Neural cell (in vitro differentiated cells): ENCODE results near the gene SMIM14. TPM values are rescaled to one million over a fixed set of nuclear protein-coding genes. Genes with fewer than 3 reads are reported as not detected.

ENCODE experiments used
- H2AFZ ChIP-seq: fragments of 200-600, 300-800 bp; sonication (generic), shearing (Covaris generic); 2 replicates; pipeline ENCODE4 v1.6.0; 2014; ENCODE audit warnings: low read depth, mild to moderate bottlenecking, antibody characterized with exemption, low read length, moderate library complexity
- H3F3A ChIP-seq: fragments of 200-600 bp; shearing (Covaris generic); 2 replicates; pipeline ENCODE4 v1.6.1; 2016; ENCODE audit warnings: mild to moderate bottlenecking, moderate library complexity, mixed read lengths, antibody characterized with exemption, low read length; ENCODE audit not compliant: insufficient read depth, poor library complexity, severe bottlenecking
- H3K27ac ChIP-seq: fragments of 200-600, 300-800 bp; sonication (generic), shearing (Covaris generic); 2 replicates; pipeline ENCODE4 v1.5.1; 2014; ENCODE audit warnings: mild to moderate bottlenecking, low read length, moderate library complexity
- H3K27me3 ChIP-seq: fragments of 300-800, 200-600 bp; sonication (generic), shearing (Covaris generic); 2 replicates; pipeline ENCODE4 v1.6.0; 2014; ENCODE audit warnings: mild to moderate bottlenecking, low read depth, low read length, moderate library complexity; ENCODE audit not compliant: insufficient read depth
- H3K36me3 ChIP-seq: fragments of 300-800, 200-600 bp; sonication (generic), shearing (Covaris generic); 2 replicates; pipeline ENCODE4 v1.5.1; 2014; ENCODE audit warnings: mild to moderate bottlenecking, antibody characterized with exemption, low read length, moderate library complexity; ENCODE audit not compliant: insufficient read depth
- H3K4me2 ChIP-seq: fragments of 300-800, 200-600 bp; sonication (generic), shearing (Covaris generic); 2 replicates; pipeline ENCODE4 v1.6.0; 2014; ENCODE audit warnings: mild to moderate bottlenecking, low read length
- H3K4me3 ChIP-seq: fragments of 300-800, 200-600 bp; sonication (generic), shearing (Covaris generic); 2 replicates; pipeline ENCODE4 v1.5.1; 2014; ENCODE audit warnings: mild to moderate bottlenecking, low read length, moderate library complexity
- H3K79me2 ChIP-seq: fragments of 200-600 bp; shearing (Covaris generic); replicated peaks from 2 replicates; pipeline ENCODE4 v1.6.0; 2014; ENCODE audit warnings: mild to moderate bottlenecking, low read length, moderate library complexity; ENCODE audit not compliant: insufficient read depth
- H3K9ac ChIP-seq: fragments of 300-800, 200-600 bp; sonication (generic), shearing (Covaris generic); 2 replicates; pipeline ENCODE4 v1.6.1; 2016; ENCODE audit warnings: mild to moderate bottlenecking, low read length, mixed read lengths
- H3K9me2 ChIP-seq: fragments of 200-600 bp; shearing (Covaris generic); 2 replicates; pipeline ENCODE4 v1.6.1; 2016; ENCODE audit warnings: mild to moderate bottlenecking, low read length, mixed read lengths; ENCODE audit not compliant: insufficient read depth
- H3K9me3 ChIP-seq: fragments of 200-600, 300-800 bp; sonication (generic), shearing (Covaris generic); 2 replicates; pipeline ENCODE4 v1.6.1; 2016; ENCODE audit warnings: mild to moderate bottlenecking, mixed run types, low read length, moderate library complexity, mixed read lengths
- H4K20me1 ChIP-seq: fragments of 200-600 bp; shearing (Covaris generic); 2 replicates; pipeline ENCODE4 v1.6.1; 2016; ENCODE audit warnings: mild to moderate bottlenecking, mixed run types; ENCODE audit not compliant: insufficient read depth
- CTCF ChIP-seq: fragments of 450-650 bp; IDR thresholded peaks from 2 replicates; pipeline ENCODE4 v1.5.1; 2014; ENCODE audit warnings: antibody characterized with exemption, mild to moderate bottlenecking, moderate library complexity; ENCODE audit not compliant: poor library complexity, severe bottlenecking
- EP300 ChIP-seq: fragments of 450-650 bp; conservative IDR thresholded peaks from 2 replicates; pipeline ENCODE4 v1.6.1; 2014; ENCODE audit warnings: antibody characterized with exemption, mild to moderate bottlenecking, moderate library complexity; ENCODE audit not compliant: poor library complexity, severe bottlenecking
- EZH2 ChIP-seq: fragments of 200-600, 300-800 bp; shearing (Covaris generic), sonication (generic); IDR thresholded peaks from 2 replicates; pipeline ENCODE4 v1.6.1; 2014; ENCODE audit warnings: antibody characterized with exemption, low read length, borderline replicate concordance, mild to moderate bottlenecking; ENCODE audit not compliant: insufficient read depth, poor library complexity, severe bottlenecking
- MXI1 ChIP-seq: fragments of 450-650 bp; conservative IDR thresholded peaks from 2 replicates; pipeline ENCODE4 v1.6.1; 2014; ENCODE audit warnings: antibody characterized with exemption, mild to moderate bottlenecking; ENCODE audit not compliant: poor library complexity, severe bottlenecking
- POLR2AphosphoS5 ChIP-seq: IDR thresholded peaks from 2 replicates; pipeline ENCODE4 v1.6.1; 2012
- RAD21 ChIP-seq: fragments of 450-650 bp; conservative IDR thresholded peaks from 2 replicates; pipeline ENCODE4 v1.6.1; 2014; ENCODE audit warnings: antibody characterized with exemption, mild to moderate bottlenecking, moderate library complexity
- REST ChIP-seq: IDR thresholded peaks from 2 replicates; pipeline ENCODE4 v1.6.1; 2012; ENCODE audit warnings: borderline replicate concordance
- SMC3 ChIP-seq: fragments of 450-650 bp; conservative IDR thresholded peaks from 2 replicates; pipeline ENCODE4 v1.6.1; 2014; ENCODE audit warnings: antibody characterized with exemption, mild to moderate bottlenecking, moderate library complexity; ENCODE audit not compliant: poor library complexity
- TAF1 ChIP-seq: IDR thresholded peaks from 2 replicates; pipeline ENCODE4 v1.6.1; 2012; ENCODE audit warnings: low read depth
- polyA plus RNA-seq: library from polyadenylated mRNA; depleted of rRNA; stranded (reverse); fragments of >200 nt; gene quantifications from 2 replicates; pipeline ENCODE4 v1.2.3, GENCODE V29; 2014

Gene SMIM14
- polyA plus RNA-seq, 1 donor from 2014 or later = 55.6 TPM

- H3K4me2 ChIP-seq = no peak overlapping the region
- no peaks in the 10 kb centered on the region for H3K27me3 ChIP-seq
- no peaks in the 10 kb centered on the region for H3K36me3 ChIP-seq
- no peak overlapping the region for H3K27ac ChIP-seq
- TF ChIP-seq POLR2AphosphoS5 (no peak), SMC3 (no peak), RAD21 (no peak), EZH2 (no peak), EP300 (no peak), TAF1 (no peak), CTCF (no peak), REST (no peak), MXI1 (no peak)
- H3K9me2 ChIP-seq = no peaks in the 10 kb centered on the region
- H3F3A ChIP-seq = no peaks in the 10 kb centered on the region
- no peak overlapping the region for H3K4me3 ChIP-seq
- H3K9me3 ChIP-seq = no peaks in the 10 kb centered on the region
- no peak overlapping the region for H3K9ac ChIP-seq
- no peaks in the 10 kb centered on the region for H3K79me2 ChIP-seq
- H2AFZ ChIP-seq = no peak overlapping the region
- H4K20me1 ChIP-seq = no peaks in the 10 kb centered on the region
Measured at GRCh38 chr4:39591290-39591689, 47.4 kb downstream of the SMIM14 start.

GRCh38 chr4:39587881-39588280, 50.8 kb downstream of the SMIM14 start:
- no peak overlapping the region for H3K9ac ChIP-seq
- TF ChIP-seq REST (no peak), MXI1 (no peak), SMC3 (no peak), POLR2AphosphoS5 (no peak), RAD21 (no peak), EP300 (no peak)
- no peaks in the 10 kb centered on the region for H4K20me1 ChIP-seq
- H3K27ac ChIP-seq = no peak overlapping the region
- H3K27me3 ChIP-seq = no peaks in the 10 kb centered on the region
- no peaks in the 10 kb centered on the region for H3F3A ChIP-seq
- H3K9me2 ChIP-seq = no peaks in the 10 kb centered on the region
- no peak overlapping the region for H2AFZ ChIP-seq
- H3K36me3 ChIP-seq = no peaks in the 10 kb centered on the region
- H3K4me3 ChIP-seq = no peak overlapping the region
- H3K9me3 ChIP-seq = no peaks in the 10 kb centered on the region
- H3K79me2 ChIP-seq = no peaks in the 10 kb centered on the region
- H3K4me2 ChIP-seq = no peak overlapping the region
